ENCODE data around the gene BHLHA15. TPM values are rescaled to one million over a fixed set of nuclear protein-coding genes. Genes with fewer than 3 reads are reported as not detected.

The BHLHA15 gene
- total RNA-seq, 1 donor from 2014 or later, result 0.32 TPM

DNA sequence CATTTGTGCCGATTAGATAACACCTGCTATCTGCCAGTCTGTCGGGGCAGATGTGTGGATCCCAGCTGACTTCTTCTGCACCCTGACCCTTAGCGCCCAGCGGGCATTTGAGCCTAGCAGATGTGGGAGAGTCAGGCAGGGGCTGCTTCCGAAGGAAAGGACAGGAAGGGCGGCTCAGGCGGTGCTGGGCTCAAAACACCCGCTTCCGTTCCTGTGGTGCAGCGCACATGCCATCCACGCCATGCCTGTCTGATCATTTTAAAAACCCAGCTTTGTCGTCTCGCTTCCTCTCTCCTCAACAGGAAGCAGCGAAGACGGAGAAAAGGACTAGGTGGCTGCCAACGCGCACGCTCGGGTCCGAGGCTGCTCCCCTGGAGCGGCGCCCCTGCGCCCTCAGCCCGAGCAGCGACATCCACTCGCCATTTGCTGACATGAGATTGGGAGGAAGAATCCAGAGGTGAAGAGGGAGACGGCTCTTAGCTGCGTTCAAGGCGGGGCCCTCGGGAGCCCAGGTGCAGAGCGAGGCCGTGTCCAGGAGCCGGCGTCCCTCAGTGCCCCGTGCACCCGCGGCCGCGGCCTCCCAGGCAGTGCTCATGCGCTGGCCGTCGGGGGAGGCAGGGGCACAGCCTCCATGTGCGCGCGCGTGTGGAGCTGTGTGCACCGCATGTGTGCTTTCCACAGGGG lies 5.9 kb upstream of the BHLHA15 start:
- DNase-seq (ENCODE audit: low spot score), result no peak
- Mint-ChIP-seq H3K4me1 (ENCODE audit: low read depth) (peaks cover 3% of the 10 kb centered on the region), H3K27ac (ENCODE audit: unreplicated experiment) (no peak overlapping the region), H3K9me3 (ENCODE audit: low read depth) (no peaks in the 10 kb centered on the region), H3K36me3 (ENCODE audit: low read depth) (peaks cover 13% of the 10 kb centered on the region), H3K4me3 (ENCODE audit: unreplicated experiment) (no peak overlapping the region), H3K27me3 (ENCODE audit: low read depth) (no peaks in the 10 kb centered on the region)
- TF ChIP-seq, protein P1, sequence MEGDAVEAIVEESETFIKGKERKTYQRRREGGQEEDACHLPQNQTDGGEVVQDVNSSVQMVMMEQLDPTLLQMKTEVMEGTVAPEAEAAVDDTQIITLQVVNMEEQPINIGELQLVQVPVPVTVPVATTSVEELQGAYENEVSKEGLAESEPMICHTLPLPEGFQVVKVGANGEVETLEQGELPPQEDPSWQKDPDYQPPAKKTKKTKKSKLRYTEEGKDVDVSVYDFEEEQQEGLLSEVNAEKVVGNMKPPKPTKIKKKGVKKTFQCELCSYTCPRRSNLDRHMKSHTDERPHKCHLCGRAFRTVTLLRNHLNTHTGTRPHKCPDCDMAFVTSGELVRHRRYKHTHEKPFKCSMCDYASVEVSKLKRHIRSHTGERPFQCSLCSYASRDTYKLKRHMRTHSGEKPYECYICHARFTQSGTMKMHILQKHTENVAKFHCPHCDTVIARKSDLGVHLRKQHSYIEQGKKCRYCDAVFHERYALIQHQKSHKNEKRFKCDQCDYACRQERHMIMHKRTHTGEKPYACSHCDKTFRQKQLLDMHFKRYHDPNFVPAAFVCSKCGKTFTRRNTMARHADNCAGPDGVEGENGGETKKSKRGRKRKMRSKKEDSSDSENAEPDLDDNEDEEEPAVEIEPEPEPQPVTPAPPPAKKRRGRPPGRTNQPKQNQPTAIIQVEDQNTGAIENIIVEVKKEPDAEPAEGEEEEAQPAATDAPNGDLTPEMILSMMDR (IDR thresholded peaks at IDR 0.05), result no peak

DNA sequence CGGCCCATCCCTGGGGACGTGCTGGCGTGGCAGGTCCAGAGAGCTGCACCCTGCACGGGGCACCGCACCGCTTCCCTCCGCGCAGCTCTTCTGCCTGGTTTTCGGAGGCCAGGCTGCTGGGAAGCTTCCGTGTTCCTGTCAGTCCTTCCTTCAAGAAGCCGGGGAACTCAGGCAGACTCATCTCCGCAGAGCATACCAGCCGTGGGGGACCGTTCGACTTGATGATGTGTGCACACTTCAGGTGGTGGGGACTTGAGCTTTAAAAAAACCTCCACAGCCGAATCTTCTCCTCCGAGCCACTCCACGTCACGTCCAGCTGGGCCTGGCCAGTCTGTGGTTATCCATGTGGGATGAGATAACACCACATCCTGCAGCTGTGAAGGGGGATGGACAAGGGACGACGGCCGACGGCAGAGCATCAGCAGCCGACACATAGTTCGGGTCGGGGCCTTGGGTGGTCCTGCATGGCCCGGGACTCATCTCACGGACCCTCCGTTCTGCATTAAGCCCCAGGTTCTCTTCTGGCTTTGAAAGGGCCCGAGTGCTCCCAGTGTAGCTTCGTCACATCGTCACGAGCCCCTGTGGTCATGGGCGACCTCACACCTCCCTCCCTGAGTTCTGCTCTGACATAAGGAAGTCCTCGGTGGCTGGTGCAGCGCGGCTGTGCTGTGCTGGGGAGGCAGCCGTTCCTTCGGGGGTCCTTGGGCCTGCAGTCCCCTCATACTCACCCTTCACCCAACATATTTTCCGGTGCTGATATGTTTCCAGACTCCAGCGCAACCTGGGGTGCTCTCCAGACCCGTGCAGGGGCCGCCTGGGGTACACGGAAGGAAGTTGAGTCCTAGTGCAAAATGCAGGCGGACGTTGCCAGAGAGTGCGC lies 4.5 kb upstream of the BHLHA15 start:
- TF ChIP-seq, protein P1 (IDR thresholded peaks at IDR 0.05), result no peak
- H3K4me3 Mint-ChIP-seq (ENCODE audit: unreplicated experiment), result no peak overlapping the region

GRCh38 chr7:98209166-98209920 lies 1.9 kb upstream of the BHLHA15 start:
- no peak overlapping the region for H3K4me3 Mint-ChIP-seq (ENCODE audit: unreplicated experiment)

More for the DNA sequence above, 4.5 kb upstream of the BHLHA15 start:
- H3K27me3 Mint-ChIP-seq (ENCODE audit: low read depth), result no peaks in the 10 kb centered on the region
- peaks cover 13% of the 10 kb centered on the region for H3K36me3 Mint-ChIP-seq (ENCODE audit: low read depth)
- peak; percentile 75 for DNase-seq (ENCODE audit: low spot score)
- peaks cover 2% of the 10 kb centered on the region for H3K4me1 Mint-ChIP-seq (ENCODE audit: low read depth)
- H3K9me3 Mint-ChIP-seq (ENCODE audit: low read depth), result no peaks in the 10 kb centered on the region
- H3K27ac Mint-ChIP-seq (ENCODE audit: unreplicated experiment), result no peak overlapping the region

GRCh38 chr7:98210513-98211220 lies 572 bp upstream of the BHLHA15 start:
- Mint-ChIP-seq H3K4me1 (ENCODE audit: low read depth) (peaks cover 5% of the 10 kb centered on the region), H3K27ac (ENCODE audit: unreplicated experiment) (no peak overlapping the region), H3K27me3 (ENCODE audit: low read depth) (no peaks in the 10 kb centered on the region), H3K9me3 (ENCODE audit: low read depth) (no peaks in the 10 kb centered on the region), H3K36me3 (ENCODE audit: low read depth) (peaks cover 8% of the 10 kb centered on the region), H3K4me3 (ENCODE audit: unreplicated experiment) (peak overlapping the region; percentile 40)
- TF ChIP-seq, protein P1 (IDR thresholded peaks at IDR 0.05), result no peak
- DNase-seq (ENCODE audit: low spot score), result peak; percentile 79

More at GRCh38 chr7:98209166-98209920, 1.9 kb upstream of the BHLHA15 start:
- Mint-ChIP-seq H3K4me1 (ENCODE audit: low read depth) (peaks cover 5% of the 10 kb centered on the region), H3K36me3 (ENCODE audit: low read depth) (peaks cover 13% of the 10 kb centered on the region), H3K9me3 (ENCODE audit: low read depth) (no peaks in the 10 kb centered on the region), H3K27me3 (ENCODE audit: low read depth) (no peaks in the 10 kb centered on the region), H3K27ac (ENCODE audit: unreplicated experiment) (no peak overlapping the region)
- TF ChIP-seq, protein P1 (IDR thresholded peaks at IDR 0.05), result no peak
- DNase-seq (ENCODE audit: low spot score), result peak; percentile 67
